ENCODE measurements around the gene VWA1.
"Not testable (repeated sequence)": the region's sequence is repeated elsewhere in the genome, so short reads cannot be mapped to it uniquely, and the experiment has no call there.

The VWA1 gene

GRCh38 chr1:1435106-1435903 is at the start of gene VWA1:
Gene VWA1, plus strand, starts transcription at chr1:1435690. Its CDS starts 59 bp downstream, at chr1:1435749.
- peak; percentile 68 for DNase-seq (ENCODE audit: low spot score)

- no peak for DNase-seq (ENCODE audit: low spot score)
These were observed 49.6 kb upstream of the VWA1 start for GRCh38 chr1:1385931-1386330.

DNA sequence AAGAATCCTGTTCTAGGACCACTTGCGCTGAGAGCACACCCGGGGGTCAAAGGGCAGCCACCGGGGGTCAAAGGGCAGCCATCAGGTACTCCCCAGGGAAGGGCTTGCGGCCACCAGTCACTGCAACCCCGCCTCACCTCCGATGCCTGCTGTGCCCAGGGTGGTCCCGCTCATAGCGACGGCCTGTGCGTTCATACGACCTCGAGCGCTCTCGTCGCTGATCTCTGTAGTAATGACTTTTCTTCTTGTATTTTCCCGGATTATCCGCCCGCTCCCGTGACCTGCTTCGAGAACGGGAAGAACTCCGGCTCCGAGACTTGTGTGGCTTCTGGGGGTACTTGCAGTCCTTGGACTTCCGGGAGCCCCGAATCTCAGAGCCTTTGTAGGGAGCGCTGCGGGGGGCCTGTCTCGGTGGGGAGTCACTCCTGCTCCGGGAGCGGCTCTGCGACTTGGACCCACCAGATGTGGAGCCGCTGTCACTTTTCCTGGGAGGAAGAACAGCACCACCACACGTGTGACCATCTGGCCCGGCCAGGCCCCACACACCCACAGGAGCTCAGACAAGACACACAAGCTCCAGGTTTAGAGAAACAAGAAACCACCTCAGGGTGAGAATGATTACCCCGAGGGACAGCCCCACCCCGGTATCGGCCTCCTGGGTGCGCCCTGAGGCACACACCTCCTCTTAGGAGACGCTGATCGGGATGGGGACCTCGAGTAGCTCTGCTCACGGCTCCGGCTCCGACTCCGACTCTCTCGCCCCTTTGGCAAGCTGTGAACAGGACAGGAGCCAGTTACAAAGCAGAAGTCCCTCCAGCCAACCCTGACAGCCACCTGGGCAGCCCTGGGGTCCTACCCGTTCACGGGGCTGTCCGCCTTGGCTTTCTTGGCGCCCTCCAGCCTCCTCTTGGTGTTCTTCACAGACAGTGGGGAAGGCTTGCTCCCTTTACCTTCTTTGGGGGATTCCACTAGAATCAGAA is 48.1 kb upstream of the VWA1 start:
- DNase-seq (ENCODE audit: low spot score) = no peak

- DNase-seq (ENCODE audit: low spot score) = no peak
These were observed 47.4 kb upstream of the VWA1 start for GRCh38 chr1:1388078-1388472.

DNA sequence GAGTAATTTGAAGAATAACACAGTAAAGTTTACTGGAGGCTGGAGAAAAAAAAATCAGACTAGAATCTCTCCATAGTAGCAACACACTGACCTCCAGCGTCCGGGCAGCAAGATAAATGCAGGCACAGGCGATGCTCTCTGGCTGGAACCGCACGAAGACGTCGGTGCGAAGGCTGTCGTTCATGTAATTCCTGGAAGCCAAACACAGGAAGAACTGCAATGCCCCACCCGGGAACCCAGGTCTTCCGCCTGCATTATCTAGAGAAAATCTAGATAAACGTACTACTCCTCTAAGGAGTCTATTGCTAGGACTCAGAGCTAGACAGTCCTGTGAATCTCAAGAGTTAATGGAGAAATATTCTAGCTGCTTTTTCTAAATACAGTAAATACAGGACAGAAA is 44.8 kb upstream of the VWA1 start:
- no peak for DNase-seq (ENCODE audit: low spot score)

GRCh38 chr1:1391225-1391624 is 44.3 kb upstream of the VWA1 start:
- no peak for DNase-seq (ENCODE audit: low spot score)

GRCh38 chr1:1393014-1393413 is 42.5 kb upstream of the VWA1 start:
- DNase-seq (ENCODE audit: low spot score) = no peak

GRCh38 chr1:1393428-1393827 is 42.1 kb upstream of the VWA1 start:
- no peak for DNase-seq (ENCODE audit: low spot score)

- DNase-seq (ENCODE audit: low spot score) = no peak
These were observed 41.4 kb upstream of the VWA1 start for GRCh38 chr1:1394116-1394515.

GRCh38 chr1:1395166-1395565 is 40.3 kb upstream of the VWA1 start:
- no peak for DNase-seq (ENCODE audit: low spot score)

DNA sequence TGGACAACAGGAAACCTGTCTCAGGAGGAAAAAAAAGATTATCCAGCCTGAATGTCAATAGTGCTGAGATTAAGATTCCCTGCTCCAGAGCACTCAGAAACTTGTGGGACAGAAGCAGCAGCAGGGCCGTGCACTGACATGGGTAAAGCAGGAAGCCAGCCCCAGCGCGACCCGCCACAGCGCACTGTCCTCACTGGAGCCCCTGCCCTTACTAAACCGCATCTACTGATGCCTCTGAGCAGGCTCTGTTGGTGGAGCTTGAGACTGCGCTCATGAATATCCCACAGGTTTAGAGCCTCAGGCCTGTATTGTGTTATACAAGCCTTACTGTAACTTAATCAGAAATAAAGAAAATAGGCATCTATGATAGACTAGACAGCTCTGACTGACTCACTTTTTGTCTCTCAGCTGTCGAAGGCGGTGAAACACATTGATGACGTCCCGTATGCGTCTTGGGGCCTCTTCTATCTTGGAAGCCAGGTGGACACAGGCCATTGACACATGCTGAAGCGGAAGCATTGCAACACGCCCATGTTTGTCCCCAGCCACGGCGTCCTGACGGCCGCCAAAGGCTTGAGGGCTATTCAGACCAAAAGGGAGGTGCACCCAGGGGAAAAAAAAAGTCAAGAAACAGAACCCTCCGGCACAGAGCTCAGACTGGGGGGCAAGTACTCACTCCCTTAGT is 37.5 kb upstream of the VWA1 start:
- no peak for DNase-seq (ENCODE audit: low spot score)

DNA sequence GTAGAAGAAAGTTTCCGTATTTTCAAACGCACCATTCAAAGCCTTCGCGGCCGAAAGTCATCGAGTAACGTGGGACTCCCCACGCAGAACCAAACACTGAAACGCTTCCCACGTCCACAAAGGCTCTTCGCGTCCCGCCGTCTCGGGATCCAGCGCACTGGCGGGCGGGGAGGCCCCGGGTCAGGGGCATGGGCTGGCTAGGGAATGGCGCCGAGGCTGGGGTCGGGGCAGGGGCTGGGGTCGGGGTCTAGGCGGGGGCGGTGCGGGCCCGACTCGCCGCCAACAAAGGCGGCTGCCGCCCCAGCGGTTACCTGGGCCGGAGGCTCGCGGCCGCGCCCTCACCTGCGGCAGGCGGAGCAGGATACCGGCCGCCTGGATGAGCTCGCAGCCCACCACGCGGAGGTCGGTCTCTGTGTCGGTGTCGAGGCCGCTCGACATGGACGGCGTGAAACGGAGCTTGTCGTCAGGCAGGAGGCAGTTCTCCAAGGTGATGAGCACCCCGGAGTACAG is 36.8 kb upstream of the VWA1 start:
- DNase-seq (ENCODE audit: low spot score) = no peak

GRCh38 chr1:1399187-1399871 is 36.2 kb upstream of the VWA1 start, which contains the start of gene CCNL2:
Gene CCNL2, minus strand, starts transcription at chr1:1399335. Its CDS starts 29 bp downstream, at chr1:1399306.
- peak; percentile 99 for DNase-seq (ENCODE audit: low spot score)

GRCh38 chr1:1399872-1400575 is 35.5 kb upstream of the VWA1 start:
- no peak for DNase-seq (ENCODE audit: low spot score)

GRCh38 chr1:1400576-1401456 is 34.7 kb upstream of the VWA1 start:
- DNase-seq (ENCODE audit: low spot score) = no peak

GRCh38 chr1:1401457-1402010 is 34.0 kb upstream of the VWA1 start:
- DNase-seq (ENCODE audit: low spot score) = no peak

DNA sequence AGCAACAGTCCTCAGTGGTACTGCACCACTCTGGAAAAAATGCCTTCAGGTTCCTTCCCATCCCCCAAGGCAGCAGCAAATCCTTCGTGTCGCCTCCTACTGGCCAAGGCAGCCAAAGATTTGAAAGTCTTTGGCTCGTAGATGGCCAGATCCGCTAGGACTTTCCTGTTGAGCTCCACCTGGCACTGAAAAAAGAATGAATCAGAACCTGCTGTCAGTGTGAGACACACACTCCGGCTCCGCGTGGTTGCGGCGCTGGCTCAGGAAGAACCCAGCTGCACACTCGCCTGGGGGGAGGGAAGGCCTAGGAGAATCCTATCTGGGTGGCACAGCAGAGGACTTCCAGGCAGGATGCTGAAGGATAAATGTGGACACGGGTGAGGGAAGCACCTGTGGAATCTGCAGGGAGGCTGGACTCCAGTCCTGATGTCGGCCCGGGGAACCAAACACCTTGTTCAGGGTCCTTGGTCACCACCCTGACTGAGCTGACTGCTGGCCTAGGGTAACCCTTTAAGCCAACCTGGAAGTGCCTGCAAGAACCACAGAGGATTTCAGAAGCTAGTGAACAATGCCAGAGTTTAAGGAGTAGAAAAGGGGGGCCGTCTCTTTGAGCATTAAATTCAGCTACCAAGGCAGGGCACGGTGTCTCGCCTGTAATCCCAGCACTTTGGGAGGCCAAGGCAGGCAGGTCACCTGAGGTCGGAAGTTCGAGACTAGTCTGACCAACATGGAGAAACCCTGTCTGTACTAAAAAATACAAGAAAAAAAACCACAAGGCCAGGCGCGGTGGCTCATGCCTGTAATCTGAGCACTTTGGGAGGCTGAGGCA is 33.2 kb upstream of the VWA1 start:
- DNase-seq (ENCODE audit: low spot score) = peak; percentile 56

DNA sequence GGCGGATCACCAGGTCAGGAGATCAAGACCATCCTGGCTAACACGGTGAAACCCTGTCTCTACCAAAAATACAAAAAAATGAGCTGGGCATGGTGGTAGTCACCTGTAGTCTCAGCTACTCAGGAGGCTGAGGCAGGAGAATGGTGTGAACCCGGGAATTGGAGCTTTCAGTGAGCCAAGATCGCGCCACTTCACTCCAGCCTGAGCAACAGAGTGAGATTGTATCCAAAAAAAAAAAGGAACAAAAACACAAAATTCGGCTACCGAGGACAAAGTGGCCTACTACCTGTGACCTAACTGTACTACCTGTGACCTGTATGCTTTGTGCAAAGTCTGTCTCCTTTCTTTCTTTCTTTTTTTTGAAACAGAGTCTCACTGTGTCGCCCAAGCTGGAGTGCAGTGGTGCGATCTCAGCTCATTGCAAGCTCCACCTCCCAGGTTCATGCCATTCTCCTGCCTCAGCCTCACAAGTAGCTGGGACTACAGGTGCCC is 32.5 kb upstream of the VWA1 start:
- DNase-seq (ENCODE audit: low spot score) = not testable (repeated sequence)

Measured in activated CD4-positive, alpha-beta T cell treated with anti-CD3 and anti-CD28 coated beads, Interleukin-2, Interleukin-4, amounts not matched to agents 100 ng/mL and 50 ng/mL, durations not matched to agents 16 hours and 8 hours (primary cell).